H9 (cell line): Measurements from ENCODE around the gene MICU1. TPM values are rescaled to one million over a fixed set of nuclear protein-coding genes. Genes with fewer than 3 reads are reported as not detected.

Experiments
- DNase-seq: peaks from one replicate; pipeline ENCODE4 v3.0.0-alpha.2; 2017
- H2AFZ ChIP-seq: one replicate; pipeline ENCODE4 v1.6.1; 2013; ENCODE audit warnings: mild to moderate bottlenecking, low read length, control low read depth, moderate library complexity
- H2AK5ac ChIP-seq: 2 replicates; pipeline ENCODE4 v1.6.1; 2013; ENCODE audit warnings: low read length, control low read depth, mixed read lengths; ENCODE audit not compliant: insufficient read length
- H2BK120ac ChIP-seq: one replicate; pipeline ENCODE4 v1.6.1; 2013; ENCODE audit warnings: low read depth, mild to moderate bottlenecking, low read length, control low read depth, inconsistent platforms; ENCODE audit not compliant: poor library complexity, severe bottlenecking
- H2BK12ac ChIP-seq: 2 replicates; pipeline ENCODE4 v1.6.1; 2013; ENCODE audit warnings: low read length, control low read depth, mixed read lengths, low read depth; ENCODE audit not compliant: insufficient read length
- H2BK15ac ChIP-seq: 2 replicates; pipeline ENCODE4 v1.6.1; 2013; ENCODE audit warnings: low read depth, low read length, control low read depth
- H2BK20ac ChIP-seq: one replicate; pipeline ENCODE4 v1.6.1; 2013; ENCODE audit warnings: low read depth, mild to moderate bottlenecking, low read length, control low read depth, inconsistent platforms; ENCODE audit not compliant: poor library complexity, severe bottlenecking
- H2BK5ac ChIP-seq: 2 replicates; pipeline ENCODE4 v1.6.1; 2013; ENCODE audit warnings: low read length, control low read depth, mixed read lengths; ENCODE audit not compliant: insufficient read length
- H3K14ac ChIP-seq: 2 replicates; pipeline ENCODE4 v1.6.1; 2013; ENCODE audit warnings: low read length, control low read depth; ENCODE audit not compliant: insufficient read depth
- H3K18ac ChIP-seq: 2 replicates; pipeline ENCODE4 v1.6.1; 2013; ENCODE audit warnings: low read depth, mild to moderate bottlenecking, mixed read lengths, low read length, control low read depth; ENCODE audit not compliant: insufficient read length
- H3K23ac ChIP-seq: 2 replicates; pipeline ENCODE4 v1.6.1; 2013; ENCODE audit warnings: low read length, control low read depth, mixed read lengths, low read depth; ENCODE audit not compliant: insufficient read length
- H3K23me2 ChIP-seq: 2 replicates; pipeline ENCODE4 v1.6.1; 2013; ENCODE audit warnings: low read depth, mild to moderate bottlenecking, mixed read lengths, low read length, control low read depth; ENCODE audit not compliant: insufficient read length, poor library complexity, severe bottlenecking
- H3K27ac ChIP-seq: 2 replicates; pipeline ENCODE4 v1.5.1; 2013; ENCODE audit warnings: low read length, control low read depth, mixed read lengths, low read depth; ENCODE audit not compliant: insufficient read length
- H3K27me3 ChIP-seq: 2 replicates; pipeline ENCODE4 v1.6.1; 2013; ENCODE audit warnings: low read length, control low read depth, inconsistent platforms; ENCODE audit not compliant: insufficient read depth
- H3K4ac ChIP-seq: 2 replicates; pipeline ENCODE4 v1.6.1; 2013; ENCODE audit warnings: low read depth, mild to moderate bottlenecking, control low read depth, inconsistent platforms, low read length, moderate library complexity
- H3K4me1 ChIP-seq: 2 replicates; pipeline ENCODE4 v1.6.1; 2013; ENCODE audit warnings: low read length, control low read depth, inconsistent platforms; ENCODE audit not compliant: insufficient read depth
- H3K4me2 ChIP-seq: 2 replicates; pipeline ENCODE4 v1.6.1; 2013; ENCODE audit warnings: low read length, control low read depth, mixed read lengths; ENCODE audit not compliant: insufficient read length, insufficient read depth
- H3K56ac ChIP-seq: 2 replicates; pipeline ENCODE4 v1.6.1; 2013; ENCODE audit warnings: low read depth, mild to moderate bottlenecking, mixed read lengths, low read length, control low read depth; ENCODE audit not compliant: insufficient read length
- H3K79me1 ChIP-seq: 2 replicates; pipeline ENCODE4 v1.6.1; 2013; ENCODE audit warnings: low read depth, mild to moderate bottlenecking, moderate library complexity, low read length, control low read depth, inconsistent platforms; ENCODE audit not compliant: insufficient read depth, poor library complexity, severe bottlenecking
- H3K79me2 ChIP-seq: 2 replicates; pipeline ENCODE4 v1.6.1; 2013; ENCODE audit warnings: low read length, control low read depth, inconsistent platforms; ENCODE audit not compliant: insufficient read depth
- H3K9ac ChIP-seq: 2 replicates; pipeline ENCODE4 v1.6.1; 2013; ENCODE audit warnings: low read length, control low read depth, mixed read lengths; ENCODE audit not compliant: insufficient read length; ENCODE audit errors: extremely low read depth
- H3K9me3 ChIP-seq: one replicate; pipeline ENCODE4 v1.6.1; 2013; ENCODE audit warnings: low read depth, low read length, inconsistent platforms; ENCODE audit not compliant: control insufficient read depth
- H3T11ph ChIP-seq: one replicate; pipeline ENCODE4 v1.6.1; 2013; ENCODE audit warnings: mild to moderate bottlenecking, low read length, control low read depth, inconsistent platforms
- H4K20me1 ChIP-seq: one replicate; pipeline ENCODE4 v1.6.1; 2013; ENCODE audit not compliant: control insufficient read depth, insufficient read length, insufficient read depth
- H4K5ac ChIP-seq: 2 replicates; pipeline ENCODE4 v1.6.1; 2013; ENCODE audit warnings: low read depth, mild to moderate bottlenecking, mixed read lengths, low read length, control low read depth; ENCODE audit not compliant: insufficient read length
- H4K8ac ChIP-seq: replicated peaks from 2 replicates; pipeline ENCODE4 v1.6.1; 2013; ENCODE audit warnings: low read length, control low read depth, mixed read lengths, low read depth; ENCODE audit not compliant: insufficient read length
- H4K91ac ChIP-seq: 2 replicates; pipeline ENCODE4 v1.6.1; 2013; ENCODE audit warnings: low read depth, mild to moderate bottlenecking, moderate library complexity, mixed read lengths, low read length, control low read depth; ENCODE audit not compliant: insufficient read length
- H3K27ac Mint-ChIP-seq, 3 experiments: 2 replicates in 2 of 3; 3 replicates in 1 of 3; pipeline ENCODE4 v1.8.0; 2020 to 2021; ENCODE audit warnings: mixed read lengths in 3 of 3, mild to moderate bottlenecking in 1 of 3, moderate library complexity in 1 of 3
- H3K27me3 Mint-ChIP-seq: 2 replicates; pipeline ENCODE4 v1.8.0; 2021; ENCODE audit warnings: low read depth, mild to moderate bottlenecking, moderate library complexity, mixed read lengths
- H3K36me3 Mint-ChIP-seq, 3 experiments: 2 replicates in 2 of 3; 3 replicates in 1 of 3; pipeline ENCODE4 v1.8.0; 2020 to 2021; ENCODE audit warnings: low read depth in 3 of 3, mixed read lengths in 3 of 3; ENCODE audit not compliant: insufficient read depth in 1 of 3
- H3K4me1 Mint-ChIP-seq, 2 experiments: 2 replicates each; pipeline ENCODE4 v1.8.0; 2020; ENCODE audit warnings: mixed read lengths in 2 of 2
- H3K4me3 Mint-ChIP-seq, 2 experiments: 2 replicates in 1 of 2; 3 replicates in 1 of 2; pipeline ENCODE4 v1.8.0; 2020 to 2021; ENCODE audit warnings: mild to moderate bottlenecking in 2 of 2, mixed read lengths in 2 of 2, moderate library complexity in 1 of 2
- H3K9me3 Mint-ChIP-seq, 2 experiments: 2 replicates in 1 of 2; 3 replicates in 1 of 2; pipeline ENCODE4 v1.8.0; 2020; ENCODE audit warnings: mild to moderate bottlenecking in 2 of 2, mixed read lengths in 2 of 2, moderate library complexity in 1 of 2
- WGBS: extraction: QIAGEN DNeasy Blood & Tissue Kit; methylation state at CpG from one replicate; pipeline ENCODE4 v1.1.7; 2013; ENCODE audit warnings: missing lambda C conversion rate, low lambda C conversion rate, mixed read lengths; ENCODE audit not compliant: insufficient read length; ENCODE audit errors: extremely low coverage; 5-methylcytosine and 5-hydroxymethylcytosine counted together
- total RNA-seq: library from RNA; stranded (reverse); gene quantifications from 2 replicates; pipeline ENCODE4 v1.2.1, GENCODE V29; 2021
- TF ChIP-seq, protein P1 (sequence below): fragments of 200-600 bp; sonication (generic); conservative IDR thresholded peaks from 3 replicates; pipeline ENCODE4 v1.8.0; 2021; ENCODE audit warnings: antibody characterized with exemption, mild to moderate bottlenecking

Gene MICU1
- total RNA-seq, 1 experiment from 2014 or later = 33.2 TPM

DNA sequence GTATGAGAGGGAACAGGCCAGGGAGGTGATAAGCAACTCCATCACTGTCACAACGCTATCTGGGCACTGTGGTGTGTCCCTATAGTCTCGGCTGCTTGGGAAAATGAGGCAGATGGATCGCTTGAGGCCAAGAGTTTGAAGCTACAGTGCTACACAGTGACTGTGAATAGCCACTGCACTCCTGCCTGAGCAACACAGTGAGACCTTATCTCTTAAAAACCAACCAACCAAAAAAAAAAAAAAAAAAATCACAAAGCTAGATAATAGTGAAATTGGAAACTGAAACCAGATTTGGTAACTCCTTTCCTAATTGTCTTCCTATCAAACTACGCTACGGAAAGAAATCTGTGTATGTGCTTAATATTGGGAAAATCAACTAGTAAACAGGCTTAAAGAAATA, 14.1 kb downstream of the MICU1 start:
- no peaks in the 10 kb centered on the region for H3K23me2 ChIP-seq
- H3K56ac ChIP-seq = no peak overlapping the region
- no peak overlapping the region for H3K9ac ChIP-seq
- Mint-ChIP-seq H3K4me1 (peaks cover 14 to 17% of the 10 kb centered on the region in 2 experiments; a peak in 3 of 4 replicates), H3K9me3 (peaks cover 0 to 2% of the 10 kb centered on the region in 2 experiments; a peak in 3 of 5 replicates), H3K27ac (peak overlapping the region in 1 of 3 experiments; percentile 93; a peak in 2 of 7 replicates), H3K27me3 (no peaks in the 10 kb centered on the region), H3K36me3 (peaks cover 2 to 7% (median 4%) of the 10 kb centered on the region in 3 experiments; a peak in 5 of 7 replicates), H3K4me3 (no peak overlapping the region)
- DNase-seq = no peak
- no peak overlapping the region for H2BK20ac ChIP-seq
- H3K4ac ChIP-seq = no peak overlapping the region
- H3K14ac ChIP-seq = no peak overlapping the region
- no peaks in the 10 kb centered on the region for H3K9me3 ChIP-seq
- TF ChIP-seq, protein P1, sequence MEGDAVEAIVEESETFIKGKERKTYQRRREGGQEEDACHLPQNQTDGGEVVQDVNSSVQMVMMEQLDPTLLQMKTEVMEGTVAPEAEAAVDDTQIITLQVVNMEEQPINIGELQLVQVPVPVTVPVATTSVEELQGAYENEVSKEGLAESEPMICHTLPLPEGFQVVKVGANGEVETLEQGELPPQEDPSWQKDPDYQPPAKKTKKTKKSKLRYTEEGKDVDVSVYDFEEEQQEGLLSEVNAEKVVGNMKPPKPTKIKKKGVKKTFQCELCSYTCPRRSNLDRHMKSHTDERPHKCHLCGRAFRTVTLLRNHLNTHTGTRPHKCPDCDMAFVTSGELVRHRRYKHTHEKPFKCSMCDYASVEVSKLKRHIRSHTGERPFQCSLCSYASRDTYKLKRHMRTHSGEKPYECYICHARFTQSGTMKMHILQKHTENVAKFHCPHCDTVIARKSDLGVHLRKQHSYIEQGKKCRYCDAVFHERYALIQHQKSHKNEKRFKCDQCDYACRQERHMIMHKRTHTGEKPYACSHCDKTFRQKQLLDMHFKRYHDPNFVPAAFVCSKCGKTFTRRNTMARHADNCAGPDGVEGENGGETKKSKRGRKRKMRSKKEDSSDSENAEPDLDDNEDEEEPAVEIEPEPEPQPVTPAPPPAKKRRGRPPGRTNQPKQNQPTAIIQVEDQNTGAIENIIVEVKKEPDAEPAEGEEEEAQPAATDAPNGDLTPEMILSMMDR = no peak
- no peak overlapping the region for H3K27ac ChIP-seq
- WGBS = no CpG with 5 or more reads among the region's 5 CpGs
- H3K79me2 ChIP-seq = peaks cover 2% of the 10 kb centered on the region; the same call in 1 of the 2 replicates
- H4K20me1 ChIP-seq = no peaks in the 10 kb centered on the region
- H3K27me3 ChIP-seq = no peaks in the 10 kb centered on the region
- H4K5ac ChIP-seq = no peak overlapping the region
- H3T11ph ChIP-seq = no peak overlapping the region
- no peak overlapping the region for H2BK12ac ChIP-seq
- H2BK120ac ChIP-seq = no peak overlapping the region
- no peaks in the 10 kb centered on the region for H3K4me1 ChIP-seq
- no peak overlapping the region for H3K18ac ChIP-seq
- no peak overlapping the region for H4K91ac ChIP-seq
- no peak overlapping the region for H2BK5ac ChIP-seq
- no peak overlapping the region for H3K23ac ChIP-seq
- H4K8ac ChIP-seq = no peak overlapping the region
- H3K4me2 ChIP-seq = no peak overlapping the region
- no peak overlapping the region for H2AK5ac ChIP-seq
- peaks cover 2% of the 10 kb centered on the region for H3K79me1 ChIP-seq
- no peak overlapping the region for H2BK15ac ChIP-seq
- H2AFZ ChIP-seq = no peak overlapping the region
